A549 treated with GW870086 at 1 μM for 4 hours (cell line): ENCODE results near the gene RBMX. TPM values are rescaled to one million over a fixed set of nuclear protein-coding genes. Genes with fewer than 3 reads are reported as not detected.

Experiments used
- total RNA-seq: library from RNA; stranded (reverse); fragments of 200-300 nt; extraction: Qiagen RNA extraction; gene quantifications from 5 replicates; pipeline ENCODE4 v1.2.3, GENCODE V29; 2022; ENCODE audit warnings: low read depth

The RBMX gene
- 215 to 253 TPM (median 225 TPM) in 5 replicates for total RNA-seq

DNA sequence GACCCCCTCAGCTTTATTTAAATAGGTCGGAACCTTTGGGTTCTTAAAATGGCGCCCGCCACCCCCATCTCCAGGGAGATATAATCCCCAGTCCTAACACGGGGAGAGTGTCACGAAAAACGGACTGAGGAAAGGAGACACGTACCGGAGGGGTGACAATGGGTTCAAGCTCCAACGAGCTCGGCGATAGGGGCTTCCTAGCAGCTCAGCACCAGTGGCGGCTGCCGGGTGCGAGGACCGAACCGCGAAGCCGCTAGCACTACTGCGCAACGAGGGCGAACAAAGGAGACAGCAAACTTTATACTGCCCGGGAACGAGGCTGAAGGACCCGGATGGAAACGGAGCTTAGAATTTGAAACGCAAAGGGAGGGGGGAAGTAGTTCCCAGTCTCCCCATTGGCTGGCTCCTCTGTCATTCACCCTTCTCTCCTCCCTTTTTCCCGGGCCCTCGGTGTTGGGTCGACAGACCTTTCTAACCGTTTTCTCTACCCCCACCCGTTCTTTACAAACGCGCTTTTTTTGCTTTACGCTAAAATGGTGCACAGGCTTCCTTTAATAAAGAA is at the start of gene RBMX:
RBMX (minus strand) TSS at position 274 of the 562 bp plus-strand sequence. CDS start 1,298 bp downstream, outside the sequence.

Other genes with a start within 250 kb of the RBMX start
- not detected in 5 replicates for gene CD40LG, start 232.6 kb downstream of the RBMX start, total RNA-seq
- gene ARHGEF6, start 99.8 kb downstream of the RBMX start, total RNA-seq, result 0.16 to 0.30 TPM (median 0.18 TPM) in 5 replicates
- gene GPR101, start 153.3 kb upstream of the RBMX start, total RNA-seq, result not detected in 5 replicates